Fibroblast of lung (primary cell): ENCODE measurements around the gene HTR3D.

ENCODE experiments used
- CTCF ChIP-seq, 2 donors: IDR thresholded peaks in 1 of 2; conservative IDR thresholded peaks in 1 of 2; 1 replicate in 1 of 2; 2 replicates in 1 of 2; pipeline ENCODE4 v1.5.1; 2011 to 2012; ENCODE audit warnings: low read length in 2 of 2, control low read depth in 1 of 2, inconsistent platforms in 1 of 2, low read depth in 1 of 2, mild to moderate bottlenecking in 1 of 2
- EZH2 ChIP-seq: IDR thresholded peaks from 2 replicates; pipeline ENCODE4 v1.5.1; 2012; ENCODE audit warnings: low read length, control low read depth, mild to moderate bottlenecking; ENCODE audit errors: missing control alignments

GRCh38 chr3:184037816-184038215 is 6.3 kb downstream of the HTR3D start:
- TF ChIP-seq CTCF (conservative IDR thresholded peaks at IDR 0.05 in 1 of 2, IDR thresholded peaks at IDR 0.05 in 1 of 2; ENCODE audit: low read depth in 1 of 2, low read length in 2 of 2) (no peak), EZH2 (no peak)
